A673 (cell line): Measurements from ENCODE around the gene PAK1IP1.
"Not testable (repeated sequence)": the region's sequence is repeated elsewhere in the genome, so short reads cannot be mapped to it uniquely, and the experiment has no call there.

ENCODE experiments used
- CTCF ChIP-seq: fragments of 300-800, 200-600 bp; sonication (generic); conservative IDR thresholded peaks from 2 replicates; pipeline ENCODE4 v1.5.1; 2017; ENCODE audit warnings: low read depth, mild to moderate bottlenecking, antibody characterized with exemption, low read length, moderate library complexity, mixed read lengths
- EZH2 ChIP-seq: fragments of 200-600 bp; sonication (generic); IDR thresholded peaks from 2 replicates; pipeline ENCODE4 v1.6.1; 2017; ENCODE audit warnings: borderline replicate concordance, low read depth, mild to moderate bottlenecking, mixed read lengths, antibody characterized with exemption, low read length; ENCODE audit not compliant: poor library complexity, severe bottlenecking

GRCh38 chr6:10665595-10665994 is 29.2 kb upstream of the PAK1IP1 start:
- TF ChIP-seq CTCF, EZH2: not testable (repeated sequence)
